ENCODE data around the gene TNFRSF13B.
"Not testable (repeated sequence)": the region's sequence is repeated elsewhere in the genome, so short reads cannot be mapped to it uniquely, and the experiment has no call there.

TNFRSF13B gene

DNA sequence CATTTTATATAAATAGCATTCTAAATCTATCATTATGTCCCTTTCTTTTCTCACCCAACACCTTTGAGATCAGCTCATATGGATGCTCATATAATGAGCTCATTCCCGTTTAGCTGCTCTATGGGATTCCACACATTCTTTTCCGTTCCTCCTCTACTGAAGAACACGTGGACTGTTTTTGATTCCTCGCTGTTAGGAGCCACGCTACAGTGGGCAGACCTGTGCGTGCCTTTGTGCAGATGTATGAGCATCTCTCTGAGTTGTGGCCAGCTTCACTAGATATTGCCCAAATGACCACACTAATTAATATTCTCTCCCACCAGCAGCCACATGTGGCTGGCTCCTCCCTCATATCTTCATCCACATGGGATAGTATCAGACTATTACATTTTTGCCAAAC is 6.0 kb upstream of the TNFRSF13B start:
- no peak for DNase-seq (ENCODE audit: low read depth)
- no peak for TF ChIP-seq CTCF (IDR thresholded peaks at IDR 0.05; ENCODE audit: low read depth, low read length, missing control alignments)
- no peak overlapping the region; the same call in 1 of the 2 replicates for H3K4me3 ChIP-seq (ENCODE audit: low read depth, low read length)

- DNase-seq (ENCODE audit: low read depth), result no peak
- TF ChIP-seq CTCF (IDR thresholded peaks at IDR 0.05; ENCODE audit: low read depth, low read length, missing control alignments), result no peak
- no peak overlapping the region; the same call in 1 of the 2 replicates for H3K4me3 ChIP-seq (ENCODE audit: low read depth, low read length)
These were observed 5.0 kb upstream of the TNFRSF13B start for GRCh38 chr17:16976725-16977550.

DNA sequence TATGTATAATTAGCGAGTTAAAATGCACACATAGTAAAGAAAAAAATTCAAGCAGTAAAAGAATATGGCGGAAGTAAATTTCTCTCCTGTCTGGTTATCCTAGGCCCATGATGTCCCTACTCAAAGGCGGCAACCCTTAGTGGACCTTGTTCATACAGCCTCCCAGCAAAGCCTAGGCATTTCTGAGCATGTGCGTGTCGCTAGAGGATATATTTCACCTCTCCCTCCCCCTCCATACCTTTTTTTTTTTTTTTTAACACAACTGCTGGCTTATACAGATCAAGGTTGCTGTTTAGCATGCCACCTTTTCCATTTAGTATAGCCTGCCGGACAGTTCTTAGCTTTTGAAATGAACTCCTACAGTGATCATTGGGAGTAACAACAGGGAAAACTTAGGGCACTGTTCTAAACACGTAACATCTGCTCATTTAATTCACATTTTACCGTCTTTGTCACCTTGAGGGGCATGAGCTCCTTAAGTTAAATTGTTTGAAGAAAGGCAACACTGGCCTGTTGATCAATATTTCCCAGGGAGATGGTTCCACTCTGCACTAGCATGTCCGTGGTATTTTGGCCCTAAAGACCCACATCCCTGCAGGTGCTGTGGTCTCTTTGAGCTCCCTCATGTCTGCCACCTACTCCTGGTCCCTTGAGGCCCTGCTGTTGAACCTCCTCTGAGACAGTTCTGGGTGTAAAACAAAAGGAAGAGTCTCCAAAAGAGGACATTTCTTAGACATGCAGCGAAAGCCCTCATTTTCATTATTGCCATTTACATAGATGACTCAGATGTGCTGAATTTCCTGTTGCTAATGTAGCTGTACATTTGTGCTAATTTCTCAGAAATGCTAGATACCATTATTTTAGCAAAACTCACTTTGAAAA is 4.1 kb upstream of the TNFRSF13B start:
- DNase-seq (ENCODE audit: low read depth), result peak; percentile 77
- no peak for TF ChIP-seq CTCF (IDR thresholded peaks at IDR 0.05; ENCODE audit: low read depth, low read length, missing control alignments)
- peak overlapping the region; percentile 28 for H3K4me3 ChIP-seq (ENCODE audit: low read depth, low read length)

- peak overlapping the region; percentile 23 for H3K4me3 ChIP-seq (ENCODE audit: low read depth, low read length)
- no peak for TF ChIP-seq CTCF (IDR thresholded peaks at IDR 0.05; ENCODE audit: low read depth, low read length, missing control alignments)
- no peak for DNase-seq (ENCODE audit: low read depth)
These were observed 3.3 kb upstream of the TNFRSF13B start for GRCh38 chr17:16975277-16975651.

DNA sequence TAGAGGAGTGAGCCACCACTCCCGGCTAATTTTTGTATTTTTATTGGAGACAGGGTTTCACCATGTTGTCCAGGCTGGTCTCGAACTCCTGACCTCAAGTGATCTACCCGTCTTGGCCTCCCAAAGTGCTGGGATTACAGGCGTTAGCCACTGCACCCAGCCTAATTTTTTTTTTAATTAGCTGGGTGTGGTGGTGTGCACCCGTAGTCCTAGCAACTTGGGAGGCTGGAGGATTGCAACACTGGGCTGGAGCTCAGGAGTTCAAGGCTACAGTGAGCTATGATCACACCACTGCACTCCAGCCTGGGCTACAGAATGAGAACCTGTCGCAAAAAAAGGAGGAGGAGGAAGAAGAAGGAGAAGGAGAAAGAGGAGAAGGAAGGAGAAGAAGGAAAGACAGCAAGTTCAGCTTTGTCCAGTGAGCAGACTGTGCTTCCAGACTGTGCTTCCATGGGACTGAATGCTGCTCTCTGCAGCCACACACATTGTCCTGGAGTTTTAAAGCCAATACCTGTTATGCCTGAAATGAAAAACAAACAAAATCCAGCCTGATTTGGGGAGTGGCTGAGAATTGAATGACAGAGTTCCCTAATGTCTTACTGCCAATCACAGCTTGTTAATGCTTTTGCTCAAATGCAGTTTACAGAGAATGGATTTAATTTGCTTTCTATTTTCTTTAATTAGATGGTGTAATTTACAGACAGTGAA is 2.8 kb upstream of the TNFRSF13B start:
- no peak for TF ChIP-seq CTCF (IDR thresholded peaks at IDR 0.05; ENCODE audit: low read depth, low read length, missing control alignments)
- peak overlapping the region; percentile 9; the same call in 1 of the 2 replicates for H3K4me3 ChIP-seq (ENCODE audit: low read depth, low read length)
- DNase-seq (ENCODE audit: low read depth), result no peak

DNA sequence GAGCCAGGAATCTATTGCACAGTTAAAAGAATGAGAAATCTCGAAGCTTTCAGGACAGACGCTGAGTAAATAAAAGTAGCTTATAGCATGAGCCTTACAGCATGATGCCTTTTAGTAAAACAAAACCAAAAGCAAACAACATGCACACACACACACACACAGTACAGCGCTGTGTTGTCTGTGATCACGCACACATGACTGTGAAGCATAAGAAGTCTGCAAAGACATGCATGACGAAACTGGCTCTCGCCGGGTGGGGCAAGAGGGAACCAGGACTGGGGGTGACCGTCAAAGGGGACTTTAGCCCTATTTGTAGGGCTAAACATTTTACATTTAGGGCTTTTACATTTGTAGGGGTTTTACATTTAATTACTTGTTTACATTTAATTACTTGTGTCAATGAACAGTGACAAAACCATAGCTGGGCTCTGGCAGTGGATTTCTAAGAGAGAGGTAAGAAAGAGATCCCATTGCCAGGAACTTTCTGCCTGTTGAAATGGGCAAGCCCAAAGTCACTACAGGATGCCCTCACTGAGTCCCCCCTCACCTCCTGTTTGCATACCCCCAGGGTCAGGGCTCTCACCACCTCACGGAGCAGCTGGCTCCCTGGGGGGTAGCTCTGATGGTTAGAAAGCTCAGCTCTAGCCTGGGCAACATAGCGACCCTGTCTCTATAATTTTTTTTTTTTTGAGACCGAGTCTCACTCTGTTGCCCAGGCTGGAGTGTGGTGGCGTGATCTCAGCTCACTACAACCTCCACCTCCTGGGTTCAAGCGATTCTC is 2.0 kb upstream of the TNFRSF13B start:
- no peak overlapping the region; the same call in 1 of the 2 replicates for H3K4me3 ChIP-seq (ENCODE audit: low read depth, low read length)
- peak; percentile 77 for DNase-seq (ENCODE audit: low read depth)
- no peak for TF ChIP-seq CTCF (IDR thresholded peaks at IDR 0.05; ENCODE audit: low read depth, low read length, missing control alignments)

GRCh38 chr17:16973043-16973442 is 1.1 kb upstream of the TNFRSF13B start:
- H3K4me3 ChIP-seq (ENCODE audit: low read depth, low read length), result not testable (repeated sequence)

More at GRCh38 chr17:16973043-16973442, 1.1 kb upstream of the TNFRSF13B start:
- not testable (repeated sequence) for DNase-seq (ENCODE audit: low read depth)
